ENCODE data around the gene RASSF10. TPM values are rescaled to one million over a fixed set of nuclear protein-coding genes. Genes with fewer than 3 reads are reported as not detected.

The RASSF10 gene
- polyA plus RNA-seq (ENCODE audit: insufficient read length in 10 of 10), result 1 to 10 TPM in 1 of 10 donors, under 1 TPM in 9; 0.13 to 3.0 (median 0.36) TPM
- long read RNA-seq, donor 1, result 0 reads
- long read RNA-seq, donor 2, result 0 reads
- long read RNA-seq, donor 3, result 0 reads
- long read RNA-seq, donor 4, result 0 reads
- long read RNA-seq, donor 5, partial matches to known transcripts, result 0 of 1 reads
- long read RNA-seq, donor 5, other reads (novel, unspliced or antisense), result 0 of 1 reads
- long read RNA-seq, donor 6, result 0 reads
- long read RNA-seq, donor 7, result 0 reads
- long read RNA-seq, donor 8, partial matches to known transcripts, result 0 of 3 reads
- long read RNA-seq, donor 8, other reads (novel, unspliced or antisense), result 0 of 3 reads
- long read RNA-seq, donor 9, result 0 reads

DNA sequence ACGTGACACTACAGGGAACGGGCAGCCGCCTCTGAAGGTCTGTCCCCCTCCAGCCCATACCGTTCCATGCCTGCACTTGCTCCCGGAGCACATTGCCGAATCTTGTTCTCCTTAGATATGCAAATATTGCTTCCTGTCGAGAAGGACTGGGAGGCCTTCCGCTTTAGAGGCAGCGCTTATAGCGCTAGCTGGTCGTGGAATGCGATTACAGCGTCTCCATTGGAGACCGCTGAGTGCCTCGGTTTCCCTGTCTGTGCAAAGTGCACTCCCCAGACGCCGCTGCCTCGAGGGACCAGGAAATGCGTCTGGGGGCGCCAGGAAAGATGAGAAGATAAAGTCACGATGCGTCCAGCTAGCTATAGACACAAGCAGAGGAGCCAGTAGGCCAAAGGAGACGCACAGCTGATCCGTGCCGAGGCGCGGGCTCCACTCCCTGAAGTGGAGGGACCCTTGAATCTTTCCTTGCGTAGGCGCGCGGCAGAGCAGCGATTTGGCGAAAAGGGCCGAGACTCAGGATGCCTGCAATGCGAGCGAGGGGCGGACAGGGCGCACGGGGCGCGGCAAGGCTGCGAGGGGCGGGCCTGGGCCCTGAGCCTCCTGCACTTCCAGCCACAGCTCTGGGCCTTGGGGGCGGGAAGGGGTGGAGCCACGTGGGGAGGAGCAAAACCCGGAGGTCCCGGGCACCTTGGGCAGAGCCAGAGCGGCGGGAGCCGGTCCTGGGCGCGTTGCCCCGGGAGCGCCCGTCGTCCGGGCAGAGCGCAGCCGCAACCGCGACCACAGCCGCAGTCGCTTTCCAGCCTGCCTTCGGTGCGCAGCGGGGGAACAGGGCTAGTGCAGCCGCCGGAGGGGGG, at the start of gene RASSF10:
Gene RASSF10, plus strand, starts transcription at position 692 of the 851 bp plus-strand sequence. CDS start 261 bp downstream, outside the sequence.
- peak in 1 of 3 donors; percentile 69 for DNase-seq

DNA sequence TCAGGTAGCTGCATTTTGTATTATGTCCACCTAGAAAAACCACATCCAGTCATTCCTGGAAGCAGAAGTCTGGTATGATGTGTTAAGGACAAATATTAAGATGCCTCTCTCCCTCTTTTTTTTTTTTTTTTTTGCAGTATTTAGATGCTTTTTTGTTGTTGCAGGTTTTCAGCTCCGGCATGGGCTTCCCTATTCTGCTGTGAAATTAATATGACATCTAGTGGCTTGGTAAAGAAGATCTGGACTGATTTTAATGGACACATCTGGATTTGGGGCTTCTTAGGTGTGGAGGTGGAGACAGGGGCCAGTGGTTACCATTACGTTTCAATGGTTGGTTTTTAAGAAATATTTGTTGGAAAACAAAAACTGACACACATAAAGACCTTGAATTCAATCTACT, 47.5 kb upstream of the RASSF10 start:
- peak in 1 of 3 donors; percentile 37 for DNase-seq

DNA sequence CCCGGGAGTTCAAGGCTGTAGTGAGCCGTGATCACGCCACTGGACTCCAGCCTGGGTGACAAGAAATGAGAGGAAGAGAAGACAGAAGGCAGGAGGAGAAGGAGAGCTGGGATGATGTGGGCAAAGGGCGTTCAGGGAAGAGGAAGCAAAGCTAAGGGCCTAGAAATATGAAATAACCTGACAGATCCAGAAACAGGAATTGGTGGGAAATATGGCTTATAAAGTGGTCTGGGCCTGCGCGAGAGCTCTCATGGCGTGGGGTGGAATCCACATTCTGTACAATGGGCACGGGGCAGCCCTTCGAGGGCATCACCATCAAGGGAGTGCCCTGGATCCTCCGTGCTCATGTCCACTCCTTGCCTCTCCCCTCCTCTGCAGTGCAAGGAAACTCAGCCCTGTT, 46.8 kb upstream of the RASSF10 start:
- no peak for DNase-seq

DNA sequence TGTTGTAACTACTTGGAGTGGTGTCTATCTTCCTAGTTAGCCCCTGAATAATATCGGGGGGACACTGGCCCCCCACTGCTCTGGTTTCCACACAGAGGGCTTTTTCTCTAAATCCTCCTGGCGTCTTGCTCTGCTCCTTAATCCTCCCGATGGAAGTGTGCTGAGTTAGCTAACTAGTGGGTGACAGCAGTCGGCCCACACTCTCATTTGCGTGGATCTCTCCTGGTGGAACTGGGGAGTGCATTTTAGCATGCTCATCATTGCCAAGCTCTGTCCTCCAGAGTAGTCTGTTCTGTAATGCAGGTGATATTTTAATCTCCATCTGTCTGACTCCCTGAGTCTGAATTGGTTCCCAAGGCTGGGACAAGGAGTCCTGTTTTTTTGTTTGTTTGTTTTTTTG, 46.1 kb upstream of the RASSF10 start:
- DNase-seq, result no peak

DNA sequence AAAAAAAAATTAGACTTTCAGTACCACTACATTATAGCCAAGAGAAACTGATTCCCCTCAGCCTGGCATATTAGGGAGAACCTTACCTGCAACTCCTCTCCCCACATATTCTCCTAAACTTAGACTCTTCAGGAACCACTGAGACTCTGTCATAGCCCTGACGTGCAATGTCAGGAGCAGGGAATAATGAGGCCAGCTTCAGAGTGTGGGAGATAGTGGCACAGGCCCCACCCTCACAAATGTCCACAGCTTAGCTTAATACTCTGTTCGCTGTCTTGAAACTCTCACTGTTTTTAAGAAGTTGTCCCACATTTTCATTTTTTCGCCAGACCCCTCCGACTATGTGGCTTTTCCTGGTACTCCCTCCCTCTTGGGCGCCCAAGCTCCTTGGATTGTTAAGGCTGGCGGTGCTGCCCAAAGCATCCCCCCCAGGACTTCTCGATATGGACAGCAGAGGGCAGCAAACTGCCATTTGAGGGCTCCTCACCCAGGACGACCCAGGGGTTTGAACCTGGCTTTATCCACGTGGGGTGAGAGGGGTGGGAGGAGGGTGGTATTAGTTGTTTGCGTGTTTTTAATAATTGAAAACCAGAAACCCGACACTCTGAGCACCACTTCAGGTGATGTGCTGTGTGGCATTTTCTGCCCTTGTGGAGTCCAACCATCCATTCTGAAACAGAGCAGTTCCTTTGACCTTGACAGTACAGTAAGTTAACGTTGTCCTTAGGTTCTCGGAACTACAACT, 45.2 kb upstream of the RASSF10 start:
- DNase-seq, result peak; percentile 43 to 69 (median 54)

DNA sequence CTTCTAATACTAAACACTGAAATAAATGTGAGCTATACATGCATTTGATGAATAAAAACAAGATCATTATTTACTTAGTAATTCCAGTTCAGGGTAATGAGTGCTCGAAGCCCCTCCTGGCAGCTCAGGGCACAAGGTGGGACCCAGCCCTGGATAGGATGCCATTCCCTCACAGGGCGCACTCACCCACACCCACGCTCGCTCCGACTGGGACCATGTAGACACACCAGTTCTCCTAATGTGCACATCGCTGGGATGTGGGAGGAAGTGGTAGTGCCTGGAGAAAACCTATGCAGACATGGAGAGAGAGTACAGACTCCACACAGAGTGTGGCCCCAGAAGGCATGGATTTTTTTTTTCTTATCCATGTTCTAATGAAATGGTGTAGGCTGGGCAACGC, 44.5 kb upstream of the RASSF10 start:
- no peak for DNase-seq

DNA sequence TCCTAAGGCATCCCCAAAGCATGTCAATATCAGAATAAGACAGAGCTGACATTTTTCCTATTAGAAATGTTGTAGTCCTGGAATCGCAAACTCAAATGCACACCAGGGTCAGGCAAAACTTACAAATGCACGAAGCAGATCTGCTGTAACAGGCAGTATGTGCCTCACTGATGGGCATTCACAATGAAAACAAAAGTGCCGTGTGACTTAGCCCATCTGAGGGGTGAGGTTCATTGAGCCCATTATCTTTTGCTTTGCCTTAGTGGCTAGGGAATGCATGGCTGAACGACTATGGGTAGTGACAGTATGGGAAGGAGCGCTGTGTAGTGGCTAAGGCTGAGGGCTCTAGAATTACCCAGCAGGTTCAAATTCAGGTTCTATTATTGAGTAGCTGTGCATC, 43.1 kb upstream of the RASSF10 start:
- DNase-seq, result no peak

DNA sequence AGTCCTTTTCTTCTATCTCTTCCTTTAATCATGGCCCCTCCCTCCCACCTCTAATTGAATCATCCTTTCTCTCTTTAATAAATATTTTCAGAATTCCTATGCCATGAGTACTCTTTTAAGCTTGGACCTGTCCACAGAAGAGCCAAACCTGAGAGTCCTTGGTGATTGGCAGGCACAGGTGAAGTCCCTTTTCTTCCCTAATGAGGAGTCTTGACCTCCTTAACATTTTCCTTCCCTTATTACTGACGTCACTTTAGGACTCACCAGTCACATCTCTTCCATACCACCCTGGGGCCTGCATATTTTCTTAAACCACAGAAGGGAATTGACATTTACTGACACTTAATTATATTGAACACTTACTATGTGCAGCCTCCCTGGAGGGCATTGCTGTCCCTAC, 41.0 kb upstream of the RASSF10 start:
- DNase-seq, result no peak

DNA sequence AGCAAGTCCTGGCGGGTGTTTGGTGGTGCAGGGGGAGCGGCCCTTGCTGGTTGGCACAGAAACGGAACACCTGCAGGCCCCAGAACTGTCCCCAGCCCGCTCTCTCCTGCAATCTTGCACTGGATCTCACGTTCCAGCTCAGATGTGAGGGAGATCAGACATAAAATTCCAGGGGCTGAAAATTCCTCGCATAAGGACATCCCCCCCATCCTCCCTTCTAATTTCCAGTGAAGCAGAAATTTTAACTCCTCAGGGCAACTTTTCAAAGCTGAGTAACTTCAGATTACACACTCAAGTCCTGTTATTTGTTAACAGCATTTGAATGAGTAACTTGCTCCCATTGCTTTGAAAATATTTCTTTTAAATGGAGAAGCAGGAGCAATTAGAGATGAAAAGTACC, 40.3 kb upstream of the RASSF10 start:
- no peak for DNase-seq

DNA sequence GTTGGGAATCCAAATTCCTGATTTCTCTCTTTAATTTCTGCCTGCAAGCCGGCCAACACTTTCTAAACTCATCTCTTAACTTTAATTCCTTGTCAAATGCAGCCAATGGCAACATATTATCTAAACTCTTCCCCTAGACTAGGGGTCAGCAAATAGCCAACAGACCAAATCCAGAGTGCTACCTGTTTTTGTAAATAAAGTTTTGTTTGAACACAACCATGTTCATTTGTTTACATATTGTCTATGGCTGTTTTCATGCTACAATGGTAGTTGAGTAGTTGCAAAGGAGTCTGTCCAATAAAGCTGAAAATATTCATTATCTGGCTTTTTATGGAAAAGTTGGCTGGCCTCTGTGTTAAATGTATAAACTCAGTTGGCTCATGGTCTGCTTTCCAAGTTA, 37.2 kb upstream of the RASSF10 start:
- no peak for DNase-seq

DNA sequence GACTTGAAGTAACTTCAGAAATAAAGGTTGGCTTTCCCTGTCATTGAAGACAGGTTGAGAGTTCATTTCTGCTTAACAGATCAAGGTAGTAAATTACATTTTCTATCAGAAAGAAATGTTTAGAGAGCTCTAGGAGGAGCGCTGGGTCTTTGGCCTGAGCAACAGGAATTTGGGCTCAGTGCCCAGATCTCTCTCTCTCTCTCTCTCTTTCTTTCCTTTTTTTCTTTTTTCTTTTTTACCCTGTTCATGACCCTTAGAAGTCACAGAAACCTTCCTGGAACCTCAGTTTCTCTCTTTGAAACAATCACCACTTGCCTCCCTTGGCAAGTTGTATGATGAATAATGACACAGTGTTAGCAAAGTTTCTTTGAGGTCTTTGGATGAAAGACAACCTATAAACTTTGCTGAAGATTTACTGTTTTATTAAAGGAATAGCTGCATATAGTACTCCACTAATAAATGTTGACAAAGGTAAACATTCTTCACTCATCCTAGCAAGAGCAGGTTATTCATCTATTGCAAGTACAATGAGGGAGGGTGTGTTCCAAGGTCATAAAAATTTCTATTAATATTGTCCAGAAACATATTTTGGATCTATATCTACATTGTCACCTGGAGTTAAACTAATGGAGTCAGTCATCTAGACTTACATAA, 35.5 kb upstream of the RASSF10 start:
- DNase-seq, result peak in 2 of 3 donors; percentile 33 to 46

DNA sequence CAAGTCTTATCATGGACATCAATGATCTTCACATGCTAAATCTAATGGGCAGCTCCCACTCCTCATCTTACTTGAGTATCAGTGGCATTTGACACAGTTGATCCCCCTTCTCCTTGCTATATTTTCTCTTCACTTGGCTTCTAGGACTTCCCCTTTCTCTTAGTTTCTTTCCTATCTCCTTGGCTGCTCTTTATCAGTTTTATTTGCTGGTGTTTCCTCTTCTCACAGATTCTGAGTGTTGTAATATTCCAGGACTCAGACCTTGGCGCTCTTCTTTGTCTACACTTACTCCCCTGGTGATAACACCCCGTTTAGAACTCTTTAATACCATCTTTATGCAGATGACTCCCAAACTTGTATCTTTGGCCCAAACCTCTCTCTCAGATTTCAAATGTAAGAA, 33.9 kb upstream of the RASSF10 start:
- no peak for DNase-seq

DNA sequence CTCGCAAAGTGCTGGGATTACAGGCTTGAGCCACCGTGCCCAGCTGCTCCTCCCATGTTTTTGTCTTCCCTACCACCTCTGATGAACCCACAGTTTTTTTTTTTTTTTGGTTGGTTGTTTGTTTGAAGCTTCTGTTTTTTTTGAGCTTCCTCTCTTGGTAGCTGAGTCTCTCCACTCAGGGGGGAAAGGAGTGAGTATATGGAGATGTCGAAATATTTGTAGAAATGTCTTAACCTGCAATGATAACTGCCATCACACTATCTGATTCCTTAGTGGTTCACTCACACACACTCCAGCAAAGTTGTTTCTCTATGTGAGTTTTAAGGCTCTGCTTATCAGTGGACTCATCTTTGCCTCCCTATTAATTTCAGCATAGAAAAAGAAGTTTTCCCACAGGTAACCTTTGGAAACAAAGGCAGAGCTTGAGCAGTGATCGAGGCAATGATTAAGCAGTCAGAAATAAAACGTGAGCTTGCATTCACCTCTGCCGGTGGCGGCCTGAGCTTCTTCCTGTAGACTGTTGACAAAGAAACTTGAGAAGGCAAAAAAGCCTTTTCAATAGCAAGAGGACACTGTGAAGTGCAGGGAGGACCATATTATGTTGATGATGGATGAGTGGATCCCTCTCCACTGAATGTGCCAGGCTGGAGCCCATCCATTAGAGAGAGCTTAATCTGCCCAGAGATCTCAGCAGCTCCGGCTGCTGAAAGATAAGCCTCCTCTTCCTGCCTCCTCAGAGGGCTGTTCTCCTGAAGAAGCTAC, 29.0 kb upstream of the RASSF10 start:
- no peak for DNase-seq

DNA sequence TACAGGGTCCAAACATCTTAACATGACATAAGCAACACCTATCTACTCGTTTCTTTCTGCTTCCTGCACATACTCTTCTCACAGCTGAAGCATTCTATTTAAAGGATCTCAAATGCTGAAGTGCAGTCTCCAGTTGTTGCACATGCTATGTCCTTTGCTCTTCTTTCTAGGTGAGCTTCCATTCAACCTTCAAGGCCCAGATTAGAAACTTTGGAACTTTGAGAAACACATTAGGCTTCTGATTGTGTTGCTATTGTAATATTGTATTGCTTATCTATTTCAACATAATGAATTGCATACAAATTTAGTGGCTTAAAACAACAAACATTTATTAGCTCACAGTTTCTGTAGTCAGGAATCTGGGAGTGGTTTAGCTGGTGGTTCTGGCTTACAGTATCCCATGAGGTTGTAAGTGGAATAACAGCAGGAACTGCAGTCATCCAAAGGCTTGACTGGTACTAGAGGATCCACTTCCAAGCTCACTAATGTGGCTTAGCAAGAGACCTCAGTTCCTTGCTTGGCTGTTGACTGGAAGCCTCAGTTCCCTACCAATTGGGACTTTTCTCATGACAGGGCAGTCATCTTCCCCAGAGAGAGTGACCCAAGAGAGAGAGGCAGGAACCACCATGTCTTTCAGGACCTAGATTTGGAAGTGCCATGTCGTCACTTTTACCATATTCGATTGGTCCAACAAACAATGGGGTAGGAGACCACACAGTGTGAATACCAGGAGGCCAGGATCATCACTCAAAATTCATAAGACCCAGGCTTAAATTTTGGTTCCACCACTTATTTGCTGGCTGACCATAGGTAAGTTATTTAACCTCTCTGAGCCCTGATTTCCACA, 27.2 kb upstream of the RASSF10 start:
- DNase-seq, result no peak

DNA sequence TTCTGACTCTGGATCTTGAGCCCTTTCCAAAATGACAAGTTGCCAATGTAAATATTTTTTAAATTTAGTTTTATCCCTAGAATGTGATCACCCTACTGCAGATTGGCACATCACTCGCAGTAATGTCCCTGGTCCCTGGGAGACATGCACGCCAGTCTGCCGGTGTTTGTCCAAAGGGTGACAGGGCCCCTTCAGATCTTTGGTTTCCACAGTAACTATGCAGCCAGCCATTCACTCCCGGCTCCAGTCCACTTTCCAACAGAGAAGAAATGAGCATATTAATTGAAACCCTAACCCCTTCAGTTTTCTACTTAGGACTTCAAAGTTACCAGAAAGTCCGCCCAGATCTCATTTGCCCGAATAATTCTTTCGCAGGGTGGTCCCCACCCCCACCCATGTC, 25.8 kb upstream of the RASSF10 start:
- no peak for DNase-seq

DNA sequence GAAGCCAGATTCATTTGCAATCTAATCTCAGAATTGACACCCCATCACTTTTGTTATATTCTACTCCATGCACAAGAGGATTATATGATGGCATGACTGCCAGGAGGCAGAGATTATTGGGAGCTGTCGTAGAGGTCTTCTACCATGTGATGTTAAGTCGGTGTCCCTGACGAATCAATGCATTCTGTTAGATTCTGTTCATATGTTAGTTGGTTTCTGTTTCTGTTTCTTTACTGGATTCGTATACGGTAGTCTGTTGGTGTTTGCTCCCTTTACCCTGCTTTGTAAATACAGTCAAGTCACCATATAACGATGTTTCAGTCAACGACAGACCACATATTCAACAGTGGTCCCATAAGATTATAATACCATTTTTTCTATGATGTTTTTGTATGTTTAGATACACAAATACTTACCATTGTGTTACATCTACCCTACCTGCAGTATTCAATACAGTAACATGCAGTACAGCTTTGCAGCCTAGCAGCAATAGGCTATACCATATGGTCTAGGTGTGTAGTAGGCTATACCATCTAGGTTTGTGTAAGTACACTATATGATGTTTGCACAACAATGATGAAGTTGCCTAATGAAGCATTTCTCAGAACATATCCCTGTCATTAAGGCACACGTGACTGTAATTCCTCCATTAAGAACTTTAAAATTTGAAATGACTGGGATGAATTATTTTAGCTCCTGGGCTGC, 22.8 kb upstream of the RASSF10 start:
- no peak for DNase-seq

DNA sequence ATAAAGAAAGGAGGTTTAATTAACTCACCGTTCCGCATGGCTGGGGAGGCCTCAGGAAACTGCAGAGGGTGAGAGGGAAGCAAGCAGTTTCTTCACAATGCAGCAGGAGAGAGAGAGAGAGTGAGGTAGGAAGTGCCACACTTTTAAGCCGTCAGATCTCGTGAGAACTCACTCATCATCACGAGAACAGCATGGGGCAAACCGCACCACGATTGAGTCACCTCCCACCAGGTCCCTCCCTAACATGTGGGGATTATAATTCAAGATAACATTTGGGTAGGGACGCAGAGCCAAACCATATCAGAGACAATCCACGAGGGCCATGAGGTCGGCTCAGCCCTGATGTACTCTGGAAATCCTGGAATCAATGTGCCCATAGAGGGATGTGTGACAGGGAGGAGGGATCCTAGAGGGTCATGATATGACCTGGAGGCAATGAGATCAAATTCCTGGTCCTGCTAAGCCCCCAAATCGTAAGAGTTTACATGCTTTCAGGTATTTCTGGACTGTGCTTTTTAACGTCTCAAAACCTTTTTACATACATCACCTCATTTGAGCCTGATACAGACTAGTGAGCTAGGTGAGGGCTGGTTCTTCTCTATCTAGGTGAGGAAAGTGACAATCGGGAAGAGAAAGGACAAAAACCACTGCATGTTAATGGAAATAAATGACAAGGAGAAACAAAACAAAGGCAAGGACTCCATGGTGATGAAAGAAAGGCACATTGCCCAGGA, 19.5 kb upstream of the RASSF10 start:
- no peak for DNase-seq

DNA sequence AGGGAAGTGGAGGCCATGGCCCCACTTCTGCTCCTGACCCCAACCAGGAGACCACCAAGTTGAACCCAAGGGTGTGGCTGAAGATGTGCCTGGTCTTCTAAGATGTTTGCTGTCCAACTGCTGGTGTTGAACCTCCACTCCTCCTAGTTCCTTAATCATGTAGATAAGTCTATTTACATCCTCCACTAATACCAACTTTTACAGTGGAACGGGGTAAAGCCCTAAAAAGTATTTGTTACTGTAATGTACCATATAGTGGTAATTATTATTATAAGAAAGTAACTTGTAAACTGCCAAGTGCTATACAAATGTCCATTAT, 19.0 kb upstream of the RASSF10 start:
- DNase-seq, result no peak

DNA sequence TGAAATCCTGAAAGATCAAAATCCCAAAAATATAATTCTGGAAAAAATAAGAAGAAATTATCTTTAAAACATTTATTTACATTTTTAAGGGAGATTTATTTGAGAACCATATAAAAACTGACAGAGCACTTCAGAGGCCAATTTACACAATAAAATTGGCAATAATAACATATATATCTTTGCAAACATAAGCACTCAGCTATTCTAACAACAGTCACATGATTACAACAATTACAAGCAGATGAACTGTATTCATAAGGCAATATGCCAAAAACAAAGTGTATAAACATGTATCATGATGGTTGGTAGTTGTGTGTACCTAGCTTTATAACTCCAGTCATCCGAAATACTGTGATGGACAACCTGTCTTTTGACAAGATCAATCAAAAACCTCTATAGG, 17.7 kb upstream of the RASSF10 start:
- DNase-seq, result peak in 1 of 3 donors; percentile 16
